GM23338 (cell line): Measurements from ENCODE around the gene SPRY2. TPM values are rescaled to one million over a fixed set of nuclear protein-coding genes. Genes with fewer than 3 reads are reported as not detected.

ENCODE experiments used
- polyA plus RNA-seq: library from polyadenylated mRNA; unstranded; fragments of >200 nt; fragmentation: Nextera tagmentation; extraction: Ambion mirVana; gene quantifications from 2 replicates; pipeline ENCODE4 v1.2.1, GENCODE V29; 2016
- small RNA-seq: library from RNA; depleted of rRNA; stranded (forward); fragments of <200 nt; gene quantifications from one replicate; pipeline ENCODE3, GENCODE V24; 2014; ENCODE audit warnings: low replicate concordance
- total RNA-seq: library from RNA; depleted of rRNA; stranded (reverse); fragments of >200 nt; shearing (Covaris generic); gene quantifications from 2 replicates; pipeline ENCODE4 v1.2.3, GENCODE V29; 2014

Gene SPRY2
- total and polyA plus RNA-seq, 2 experiments from 2014 or later: 21.5 to 39.1 TPM

Small RNA genes within 50 kb of the gene (small RNA-seq; reads per million reads assigned to genes)
- 0.10 reads per million for gene RNU6-61P
